ENCODE data around the gene DLGAP4.

GRCh38 chr20:36483209-36483918, 177.2 kb downstream of the DLGAP4 start:
- TF ChIP-seq, protein P1, sequence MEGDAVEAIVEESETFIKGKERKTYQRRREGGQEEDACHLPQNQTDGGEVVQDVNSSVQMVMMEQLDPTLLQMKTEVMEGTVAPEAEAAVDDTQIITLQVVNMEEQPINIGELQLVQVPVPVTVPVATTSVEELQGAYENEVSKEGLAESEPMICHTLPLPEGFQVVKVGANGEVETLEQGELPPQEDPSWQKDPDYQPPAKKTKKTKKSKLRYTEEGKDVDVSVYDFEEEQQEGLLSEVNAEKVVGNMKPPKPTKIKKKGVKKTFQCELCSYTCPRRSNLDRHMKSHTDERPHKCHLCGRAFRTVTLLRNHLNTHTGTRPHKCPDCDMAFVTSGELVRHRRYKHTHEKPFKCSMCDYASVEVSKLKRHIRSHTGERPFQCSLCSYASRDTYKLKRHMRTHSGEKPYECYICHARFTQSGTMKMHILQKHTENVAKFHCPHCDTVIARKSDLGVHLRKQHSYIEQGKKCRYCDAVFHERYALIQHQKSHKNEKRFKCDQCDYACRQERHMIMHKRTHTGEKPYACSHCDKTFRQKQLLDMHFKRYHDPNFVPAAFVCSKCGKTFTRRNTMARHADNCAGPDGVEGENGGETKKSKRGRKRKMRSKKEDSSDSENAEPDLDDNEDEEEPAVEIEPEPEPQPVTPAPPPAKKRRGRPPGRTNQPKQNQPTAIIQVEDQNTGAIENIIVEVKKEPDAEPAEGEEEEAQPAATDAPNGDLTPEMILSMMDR (IDR thresholded peaks at IDR 0.05), result no peak
- TF ChIP-seq, protein P2, sequence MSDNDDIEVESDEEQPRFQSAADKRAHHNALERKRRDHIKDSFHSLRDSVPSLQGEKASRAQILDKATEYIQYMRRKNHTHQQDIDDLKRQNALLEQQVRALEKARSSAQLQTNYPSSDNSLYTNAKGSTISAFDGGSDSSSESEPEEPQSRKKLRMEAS (IDR thresholded peaks at IDR 0.05; ENCODE audit: low read depth), result no peak
- TF ChIP-seq SMC3 (IDR thresholded peaks at IDR 0.05; ENCODE audit: low read depth, low read length) (no peak), EP300 (IDR thresholded peaks at IDR 0.05; ENCODE audit: borderline replicate concordance in 1 of 2, low read depth in 1 of 2, low read length in 1 of 2) (no peak; a peak in 1 of 4 replicates), TAF1 (IDR thresholded peaks at IDR 0.05; ENCODE audit: borderline replicate concordance, low read depth, low read length) (no peak), CHD2 (IDR thresholded peaks at IDR 0.05; ENCODE audit: low read length, partially characterized antibody) (no peak), FOXM1 (IDR thresholded peaks at IDR 0.05; ENCODE audit: low read depth) (no peak), GABPA (IDR thresholded peaks at IDR 0.05; ENCODE audit: low read depth) (no peak), GATA2 (CRISPR knock-in tag; IDR thresholded peaks at IDR 0.05) (no peak), USF2 (IDR thresholded peaks at IDR 0.05; ENCODE audit: borderline replicate concordance, low read depth, low read length) (no peak), YY1 (IDR thresholded peaks at IDR 0.05; ENCODE audit: low read depth) (no peak)
- TF ChIP-seq, protein P3, sequence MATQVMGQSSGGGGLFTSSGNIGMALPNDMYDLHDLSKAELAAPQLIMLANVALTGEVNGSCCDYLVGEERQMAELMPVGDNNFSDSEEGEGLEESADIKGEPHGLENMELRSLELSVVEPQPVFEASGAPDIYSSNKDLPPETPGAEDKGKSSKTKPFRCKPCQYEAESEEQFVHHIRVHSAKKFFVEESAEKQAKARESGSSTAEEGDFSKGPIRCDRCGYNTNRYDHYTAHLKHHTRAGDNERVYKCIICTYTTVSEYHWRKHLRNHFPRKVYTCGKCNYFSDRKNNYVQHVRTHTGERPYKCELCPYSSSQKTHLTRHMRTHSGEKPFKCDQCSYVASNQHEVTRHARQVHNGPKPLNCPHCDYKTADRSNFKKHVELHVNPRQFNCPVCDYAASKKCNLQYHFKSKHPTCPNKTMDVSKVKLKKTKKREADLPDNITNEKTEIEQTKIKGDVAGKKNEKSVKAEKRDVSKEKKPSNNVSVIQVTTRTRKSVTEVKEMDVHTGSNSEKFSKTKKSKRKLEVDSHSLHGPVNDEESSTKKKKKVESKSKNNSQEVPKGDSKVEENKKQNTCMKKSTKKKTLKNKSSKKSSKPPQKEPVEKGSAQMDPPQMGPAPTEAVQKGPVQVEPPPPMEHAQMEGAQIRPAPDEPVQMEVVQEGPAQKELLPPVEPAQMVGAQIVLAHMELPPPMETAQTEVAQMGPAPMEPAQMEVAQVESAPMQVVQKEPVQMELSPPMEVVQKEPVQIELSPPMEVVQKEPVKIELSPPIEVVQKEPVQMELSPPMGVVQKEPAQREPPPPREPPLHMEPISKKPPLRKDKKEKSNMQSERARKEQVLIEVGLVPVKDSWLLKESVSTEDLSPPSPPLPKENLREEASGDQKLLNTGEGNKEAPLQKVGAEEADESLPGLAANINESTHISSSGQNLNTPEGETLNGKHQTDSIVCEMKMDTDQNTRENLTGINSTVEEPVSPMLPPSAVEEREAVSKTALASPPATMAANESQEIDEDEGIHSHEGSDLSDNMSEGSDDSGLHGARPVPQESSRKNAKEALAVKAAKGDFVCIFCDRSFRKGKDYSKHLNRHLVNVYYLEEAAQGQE (IDR thresholded peaks at IDR 0.05; ENCODE audit: low read depth, low read length), result no peak

Data from SK-N-SH (cell line).